Ovary (tissue), 3 donors: Measurements from ENCODE around the gene FBXL13.

ENCODE experiments used
- POLR2A ChIP-seq: fragments of 450-650 bp; IDR thresholded peaks from one replicate; pipeline ENCODE4 v1.6.1; 2017; ENCODE audit warnings: antibody characterized with exemption, mild to moderate bottlenecking, moderate library complexity
- TF ChIP-seq, protein P1 (sequence below), 3 donors: fragments of 450-650 bp in 2 of 3; fragments of 200-600 bp in 1 of 3; IDR thresholded peaks; one replicate each; pipeline versions ENCODE4 v1.5.1 to v1.8.0; 2016 to 2022; ENCODE audit warnings: antibody characterized with exemption in 3 of 3, mild to moderate bottlenecking in 1 of 3
- donor health status: DM: no; HTN: no; CAD: no.

DNA sequence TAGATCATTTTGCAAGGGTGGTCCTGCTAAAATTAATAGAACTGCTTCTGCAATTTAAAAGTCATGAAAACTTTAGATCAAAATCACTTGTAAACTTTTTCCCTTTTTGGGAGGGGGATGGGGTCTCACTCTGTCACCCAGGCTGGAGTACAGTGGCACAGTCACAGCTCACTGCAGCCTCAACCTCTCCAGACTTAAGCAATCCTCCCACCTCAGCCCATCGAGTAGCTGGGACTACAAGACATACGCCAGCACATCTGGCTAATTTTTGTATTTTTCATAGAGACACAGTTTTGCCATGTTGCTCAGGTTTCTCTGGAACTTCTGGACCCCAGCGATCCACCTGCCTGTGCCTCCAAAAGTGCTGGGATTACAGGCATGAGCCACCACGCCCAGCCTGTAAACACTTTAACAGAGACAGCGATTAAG is 82.1 kb downstream of the FBXL13 start:
- TF ChIP-seq, protein P1, sequence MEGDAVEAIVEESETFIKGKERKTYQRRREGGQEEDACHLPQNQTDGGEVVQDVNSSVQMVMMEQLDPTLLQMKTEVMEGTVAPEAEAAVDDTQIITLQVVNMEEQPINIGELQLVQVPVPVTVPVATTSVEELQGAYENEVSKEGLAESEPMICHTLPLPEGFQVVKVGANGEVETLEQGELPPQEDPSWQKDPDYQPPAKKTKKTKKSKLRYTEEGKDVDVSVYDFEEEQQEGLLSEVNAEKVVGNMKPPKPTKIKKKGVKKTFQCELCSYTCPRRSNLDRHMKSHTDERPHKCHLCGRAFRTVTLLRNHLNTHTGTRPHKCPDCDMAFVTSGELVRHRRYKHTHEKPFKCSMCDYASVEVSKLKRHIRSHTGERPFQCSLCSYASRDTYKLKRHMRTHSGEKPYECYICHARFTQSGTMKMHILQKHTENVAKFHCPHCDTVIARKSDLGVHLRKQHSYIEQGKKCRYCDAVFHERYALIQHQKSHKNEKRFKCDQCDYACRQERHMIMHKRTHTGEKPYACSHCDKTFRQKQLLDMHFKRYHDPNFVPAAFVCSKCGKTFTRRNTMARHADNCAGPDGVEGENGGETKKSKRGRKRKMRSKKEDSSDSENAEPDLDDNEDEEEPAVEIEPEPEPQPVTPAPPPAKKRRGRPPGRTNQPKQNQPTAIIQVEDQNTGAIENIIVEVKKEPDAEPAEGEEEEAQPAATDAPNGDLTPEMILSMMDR (IDR thresholded peaks at IDR 0.05): no peak
- no peak for TF ChIP-seq POLR2A
